ENCODE data around the gene CDH24. TPM values are rescaled to one million over a fixed set of nuclear protein-coding genes. Genes with fewer than 3 reads are reported as not detected.

Gene CDH24
- total and polyA plus RNA-seq, 2 of the 13 experiments (the other 11 are each of a cell fraction or from before 2014, with no cell fraction given), result 0.69 to 0.99 TPM

- TF ChIP-seq RNF219 (CRISPR knock-in tag; IDR thresholded peaks at IDR 0.05) (no peak; the same call in 1 of the 2 replicates), CC2D1A (CRISPR knock-in tag; IDR thresholded peaks at IDR 0.05) (peak; percentile 98), SRSF4 (IDR thresholded peaks at IDR 0.05; ENCODE audit: low read depth, low read length, poor library complexity, severe bottlenecking) (no peak), RELA (CRISPR knock-in tag; IDR thresholded peaks at IDR 0.05) (0 out of 2 replicates have a peak, but pooled peaks have one; percentile 1), ONECUT2 (CRISPR knock-in tag; IDR thresholded peaks at IDR 0.05) (peak; percentile 47; the same call in 1 of the 2 replicates), ARID2 (CRISPR knock-in tag; IDR thresholded peaks at IDR 0.05; ENCODE audit: borderline replicate concordance) (peak; percentile 91; the same call in 1 of the 2 replicates), IKZF1 (IDR thresholded peaks at IDR 0.05) (peak; percentile 85; the same call in 1 of the 2 replicates), ZBTB44 (CRISPR knock-in tag; IDR thresholded peaks at IDR 0.05) (0 out of 2 replicates have a peak, but pooled peaks have one; percentile 69), PPARG (CRISPR knock-in tag; conservative IDR thresholded peaks at IDR 0.05) (peak; percentile 6; the same call in 1 of the 2 replicates), ZNF746 (CRISPR knock-in tag; IDR thresholded peaks at IDR 0.05) (0 out of 2 replicates have a peak, but pooled peaks have one; percentile 5), ZNF558 (CRISPR knock-in tag; IDR thresholded peaks at IDR 0.05; ENCODE audit: borderline replicate concordance) (no peak), GPBP1L1 (CRISPR knock-in tag; IDR thresholded peaks at IDR 0.05) (no peak), PRPF4 (IDR thresholded peaks at IDR 0.05; ENCODE audit: low read depth, low read length, poor library complexity, severe bottlenecking) (peak; percentile 49), GTF2F1 (IDR thresholded peaks at IDR 0.05; ENCODE audit: low read length) (no peak), SATB2 (CRISPR knock-in tag; IDR thresholded peaks at IDR 0.05) (no peak), MED1 (CRISPR knock-in tag; IDR thresholded peaks at IDR 0.05) (peak; percentile 17; the same call in 1 of the 2 replicates), ZNF282 (IDR thresholded peaks at IDR 0.05; ENCODE audit: partially characterized antibody) (peak; percentile 33), ZNF180 (CRISPR knock-in tag; IDR thresholded peaks at IDR 0.05; ENCODE audit: borderline replicate concordance, low read depth) (0 out of 2 replicates have a peak, but pooled peaks have one; percentile 20), REST (IDR thresholded peaks at IDR 0.05; ENCODE audit: borderline replicate concordance in 1 of 2, low read depth in 1 of 2, low read length in 2 of 2) (0 out of 4 replicates have a peak, but pooled peaks of 1 of the 2 experiments have one; percentile 32), NFIB (CRISPR knock-in tag; IDR thresholded peaks at IDR 0.05; ENCODE audit: borderline replicate concordance) (no peak), ZNF724P (CRISPR knock-in tag; IDR thresholded peaks at IDR 0.05; ENCODE audit: borderline replicate concordance) (0 out of 2 replicates have a peak, but pooled peaks have one; percentile 40)
Measured at GRCh38 chr14:23093991-23094665, 36.8 kb upstream of the CDH24 start (continued).
